OCI-LY3 (cell line): ENCODE data around the gene GRWD1.

Experiments
- EZH2phosphoT487 ChIP-seq: fragments of 200-600 bp; shearing (Covaris generic); IDR thresholded peaks from 2 replicates; pipeline ENCODE4 v1.6.1; 2018; ENCODE audit warnings: antibody characterized with exemption, mixed run types, low read depth
- TF ChIP-seq, protein P1 (sequence below): fragments of 200-600, 300-600 bp; sonication (generic); IDR thresholded peaks from 2 replicates; pipeline ENCODE4 v1.5.1; 2014; ENCODE audit warnings: antibody characterized with exemption, low read length, low read depth

DNA sequence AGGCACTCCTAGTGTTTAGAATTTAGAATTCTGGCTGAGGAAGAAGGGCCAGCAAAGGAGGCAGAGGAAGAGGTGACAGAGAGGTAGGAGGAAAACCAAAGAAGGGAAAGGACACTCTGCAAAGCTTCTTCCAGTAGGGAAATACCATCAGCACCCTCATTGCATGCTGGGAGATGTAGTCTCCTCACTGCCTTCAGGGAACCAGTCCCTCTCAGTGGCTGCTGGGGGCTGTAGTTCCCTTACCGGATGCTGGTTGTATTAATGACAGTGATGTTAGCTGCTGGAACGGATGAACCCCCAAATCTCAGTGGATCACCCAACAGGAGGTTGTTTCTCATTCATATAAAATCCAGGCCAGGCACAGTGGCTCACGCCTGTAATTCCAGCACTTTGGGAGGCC lies 42.2 kb upstream of the GRWD1 start:
- TF ChIP-seq, protein P1, sequence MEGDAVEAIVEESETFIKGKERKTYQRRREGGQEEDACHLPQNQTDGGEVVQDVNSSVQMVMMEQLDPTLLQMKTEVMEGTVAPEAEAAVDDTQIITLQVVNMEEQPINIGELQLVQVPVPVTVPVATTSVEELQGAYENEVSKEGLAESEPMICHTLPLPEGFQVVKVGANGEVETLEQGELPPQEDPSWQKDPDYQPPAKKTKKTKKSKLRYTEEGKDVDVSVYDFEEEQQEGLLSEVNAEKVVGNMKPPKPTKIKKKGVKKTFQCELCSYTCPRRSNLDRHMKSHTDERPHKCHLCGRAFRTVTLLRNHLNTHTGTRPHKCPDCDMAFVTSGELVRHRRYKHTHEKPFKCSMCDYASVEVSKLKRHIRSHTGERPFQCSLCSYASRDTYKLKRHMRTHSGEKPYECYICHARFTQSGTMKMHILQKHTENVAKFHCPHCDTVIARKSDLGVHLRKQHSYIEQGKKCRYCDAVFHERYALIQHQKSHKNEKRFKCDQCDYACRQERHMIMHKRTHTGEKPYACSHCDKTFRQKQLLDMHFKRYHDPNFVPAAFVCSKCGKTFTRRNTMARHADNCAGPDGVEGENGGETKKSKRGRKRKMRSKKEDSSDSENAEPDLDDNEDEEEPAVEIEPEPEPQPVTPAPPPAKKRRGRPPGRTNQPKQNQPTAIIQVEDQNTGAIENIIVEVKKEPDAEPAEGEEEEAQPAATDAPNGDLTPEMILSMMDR: no peak
- TF ChIP-seq EZH2phosphoT487: no peak
